ENCODE data around the gene IRF2BPL.

IRF2BPL gene

GRCh38 chr14:77036484-77037214 is 8.1 kb upstream of the IRF2BPL start:
- no peaks in the 10 kb centered on the region for H3K9me3 Mint-ChIP-seq
- no peak for DNase-seq
- H3K36me3 Mint-ChIP-seq: peaks cover 1% of the 10 kb centered on the region
- H3K27me3 Mint-ChIP-seq: no peaks in the 10 kb centered on the region
- peak overlapping the region; percentile 100 for H3K27ac Mint-ChIP-seq
- peak overlapping the region; percentile 65 for H3K4me3 Mint-ChIP-seq
- H3K4me1 Mint-ChIP-seq: peaks cover 92% of the 10 kb centered on the region
- CTCF ChIA-PET: interaction anchor here (0.8 to 6.4 kb wide), 3 partner anchors 9 to 123 kb away, joined by 3 to 46 read pairs (median 8); no protein-coding TSS in a partner anchor

DNA sequence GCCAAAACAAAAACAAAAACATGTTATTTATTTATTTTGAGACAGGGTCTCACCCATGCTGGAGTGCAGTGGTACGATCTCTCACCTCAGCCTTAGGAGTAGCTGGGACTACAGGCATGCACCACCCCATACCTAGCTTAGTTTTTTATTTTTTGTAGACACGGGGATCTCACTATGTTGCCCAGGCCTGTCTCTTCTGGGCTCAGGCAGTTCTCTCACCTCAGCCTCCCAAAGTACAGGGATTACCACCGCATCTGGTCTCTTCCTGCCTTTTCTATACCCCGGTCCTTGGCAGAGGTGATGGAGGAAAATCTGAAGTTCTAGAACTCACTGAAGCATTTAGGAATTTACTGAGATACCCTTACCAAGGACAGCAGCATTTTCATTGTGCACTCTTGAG is 6.8 kb upstream of the IRF2BPL start:
- H3K27ac Mint-ChIP-seq: peak overlapping the region; percentile 62
- CTCF ChIA-PET: interaction anchor here (0.6 to 6.4 kb wide), 5 partner anchors 18 to 126 kb away, joined by 3 to 46 read pairs (median 3); no protein-coding TSS in a partner anchor
- DNase-seq: no peak

GRCh38 chr14:77033622-77034589 is 5.4 kb upstream of the IRF2BPL start:
- Mint-ChIP-seq H3K4me1 (peaks cover 91% of the 10 kb centered on the region), H3K27me3 (no peaks in the 10 kb centered on the region), H3K4me3 (peak overlapping the region; percentile 86), H3K36me3 (peaks cover 6% of the 10 kb centered on the region), H3K27ac (peak overlapping the region; percentile 92), H3K9me3 (no peaks in the 10 kb centered on the region)
- peak; percentile 84 for DNase-seq
- CTCF ChIA-PET: interaction anchor here (0.8 to 6.4 kb wide), 5 partner anchors 12 to 121 kb away, joined by 3 to 46 read pairs (median 5); no protein-coding TSS in a partner anchor

More for the DNA sequence above, 6.8 kb upstream of the IRF2BPL start:
- no peaks in the 10 kb centered on the region for H3K9me3 Mint-ChIP-seq
- peaks cover 90% of the 10 kb centered on the region for H3K4me1 Mint-ChIP-seq
- H3K4me3 Mint-ChIP-seq: no peak overlapping the region
- H3K27me3 Mint-ChIP-seq: no peaks in the 10 kb centered on the region
- peaks cover 2% of the 10 kb centered on the region for H3K36me3 Mint-ChIP-seq

- peak; percentile 87 for DNase-seq
- Mint-ChIP-seq H3K36me3 (peaks cover 9% of the 10 kb centered on the region), H3K9me3 (no peaks in the 10 kb centered on the region), H3K27me3 (no peaks in the 10 kb centered on the region), H3K27ac (peak overlapping the region; percentile 92), H3K4me1 (peaks cover 86% of the 10 kb centered on the region), H3K4me3 (peak overlapping the region; percentile 86)
- CTCF ChIA-PET: interaction anchor here (0.7 to 6.4 kb wide), 10 partner anchors 9 to 157 kb away, joined by 3 to 46 read pairs (median 4); no protein-coding TSS in a partner anchor
These were observed 4.5 kb upstream of the IRF2BPL start for GRCh38 chr14:77032844-77033621.

GRCh38 chr14:77032491-77032843 is 4.0 kb upstream of the IRF2BPL start:
- Mint-ChIP-seq H3K4me1 (peaks cover 81% of the 10 kb centered on the region), H3K9me3 (no peaks in the 10 kb centered on the region)

DNA sequence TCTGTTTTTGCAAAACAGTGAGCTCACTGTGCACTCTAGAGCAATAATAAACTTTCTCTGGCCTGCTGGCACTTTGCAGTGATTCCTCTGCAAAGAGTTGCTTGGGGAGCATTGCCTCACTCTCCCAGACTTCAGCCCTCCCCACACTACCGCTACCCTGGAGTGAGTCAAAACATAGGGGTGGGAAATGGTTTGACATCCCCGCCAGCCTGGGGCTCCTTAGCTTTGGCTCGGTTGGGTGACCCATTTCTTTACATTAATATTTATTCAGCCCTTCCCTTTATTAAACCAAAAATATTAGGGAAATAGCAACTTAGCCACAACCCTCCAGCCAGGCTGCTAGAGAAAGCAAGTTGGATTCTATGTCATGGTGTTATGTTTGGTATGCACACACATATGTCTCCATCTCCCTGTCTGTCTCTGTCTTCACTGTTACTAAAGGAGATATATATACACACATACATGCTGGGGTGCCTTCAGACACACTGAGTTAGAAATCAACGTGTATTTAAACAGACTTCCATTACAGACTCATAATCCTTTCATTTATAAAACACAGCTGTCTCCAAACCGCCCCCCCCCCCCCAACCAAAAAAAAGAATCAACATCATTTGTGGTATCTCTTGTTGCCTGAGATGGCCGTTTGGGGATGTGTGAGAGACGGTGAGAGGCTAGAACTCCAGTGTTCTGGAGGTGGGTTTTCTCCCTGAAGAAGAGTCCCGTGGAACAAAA is 3.4 kb upstream of the IRF2BPL start:
- Mint-ChIP-seq H3K27ac (peak overlapping the region; percentile 92), H3K4me3 (peak overlapping the region; percentile 86), H3K27me3 (no peaks in the 10 kb centered on the region), H3K4me1 (peaks cover 75% of the 10 kb centered on the region), H3K36me3 (peaks cover 9% of the 10 kb centered on the region), H3K9me3 (no peaks in the 10 kb centered on the region)
- DNase-seq: no peak
- CTCF ChIA-PET: interaction anchor here (0.7 to 6.4 kb wide), 10 partner anchors 8 to 156 kb away, joined by 3 to 46 read pairs (median 6); no protein-coding TSS in a partner anchor

More at GRCh38 chr14:77032491-77032843, 4.0 kb upstream of the IRF2BPL start:
- no peak for DNase-seq
- no peaks in the 10 kb centered on the region for H3K27me3 Mint-ChIP-seq
- H3K4me3 Mint-ChIP-seq: peak overlapping the region; percentile 86
- peak overlapping the region; percentile 92 for H3K27ac Mint-ChIP-seq
- CTCF ChIA-PET: interaction anchor here (0.7 to 6.4 kb wide), 9 partner anchors 8 to 157 kb away, joined by 3 to 46 read pairs (median 4); no protein-coding TSS in a partner anchor
- H3K36me3 Mint-ChIP-seq: peaks cover 9% of the 10 kb centered on the region

GRCh38 chr14:77027538-77028383 is 747 bp downstream of the IRF2BPL start:
- CTCF ChIA-PET: interaction anchor here (0.8 to 4.5 kb wide), 14 partner anchors 13 to 115 kb away, joined by 3 to 22 read pairs (median 4); no protein-coding TSS in a partner anchor
- peak overlapping the region; percentile 97 for H3K27ac Mint-ChIP-seq
- H3K4me1 Mint-ChIP-seq: peaks cover 74% of the 10 kb centered on the region
- H3K36me3 Mint-ChIP-seq: peaks cover 34% of the 10 kb centered on the region
- peak; percentile 75 for DNase-seq
- peak overlapping the region; percentile 93 for H3K4me3 Mint-ChIP-seq
- no peaks in the 10 kb centered on the region for H3K27me3 Mint-ChIP-seq
- no peaks in the 10 kb centered on the region for H3K9me3 Mint-ChIP-seq

- CTCF ChIA-PET: interaction anchor here (0.9 to 4.5 kb wide), 9 partner anchors 14 to 114 kb away, joined by 3 to 22 read pairs (median 4); no protein-coding TSS in a partner anchor
- Mint-ChIP-seq H3K27me3 (no peaks in the 10 kb centered on the region), H3K4me3 (peak overlapping the region; percentile 93), H3K27ac (peak overlapping the region; percentile 97), H3K9me3 (no peaks in the 10 kb centered on the region), H3K4me1 (peaks cover 74% of the 10 kb centered on the region), H3K36me3 (peaks cover 38% of the 10 kb centered on the region)
- DNase-seq: peak; percentile 63
These were observed 1.5 kb downstream of the IRF2BPL start for GRCh38 chr14:77026930-77027537.

GRCh38 chr14:77026166-77026929 is 2.2 kb downstream of the IRF2BPL start:
- CTCF ChIA-PET: interaction anchor here (0.9 to 3.2 kb wide), 4 partner anchors 42 to 114 kb away, joined by 4 to 14 read pairs (median 9); no protein-coding TSS in a partner anchor
- Mint-ChIP-seq H3K4me1 (peaks cover 74% of the 10 kb centered on the region), H3K27me3 (no peaks in the 10 kb centered on the region), H3K27ac (peak overlapping the region; percentile 82), H3K4me3 (peak overlapping the region; percentile 75), H3K9me3 (no peaks in the 10 kb centered on the region), H3K36me3 (peaks cover 38% of the 10 kb centered on the region)
- no peak for DNase-seq

GRCh38 chr14:77025744-77026165 is 2.8 kb downstream of the IRF2BPL start:
- no peaks in the 10 kb centered on the region for H3K9me3 Mint-ChIP-seq
- DNase-seq: no peak
- H3K4me1 Mint-ChIP-seq: peaks cover 71% of the 10 kb centered on the region
- no peak overlapping the region for H3K27ac Mint-ChIP-seq
- H3K4me3 Mint-ChIP-seq: peak overlapping the region; percentile 64
- H3K27me3 Mint-ChIP-seq: no peaks in the 10 kb centered on the region
- CTCF ChIA-PET: interaction anchor here (2.1 to 3.2 kb wide), 2 partner anchors 27 to 113 kb away, joined by 6 to 13 read pairs; no protein-coding TSS in a partner anchor
- H3K36me3 Mint-ChIP-seq: peaks cover 36% of the 10 kb centered on the region

DNA sequence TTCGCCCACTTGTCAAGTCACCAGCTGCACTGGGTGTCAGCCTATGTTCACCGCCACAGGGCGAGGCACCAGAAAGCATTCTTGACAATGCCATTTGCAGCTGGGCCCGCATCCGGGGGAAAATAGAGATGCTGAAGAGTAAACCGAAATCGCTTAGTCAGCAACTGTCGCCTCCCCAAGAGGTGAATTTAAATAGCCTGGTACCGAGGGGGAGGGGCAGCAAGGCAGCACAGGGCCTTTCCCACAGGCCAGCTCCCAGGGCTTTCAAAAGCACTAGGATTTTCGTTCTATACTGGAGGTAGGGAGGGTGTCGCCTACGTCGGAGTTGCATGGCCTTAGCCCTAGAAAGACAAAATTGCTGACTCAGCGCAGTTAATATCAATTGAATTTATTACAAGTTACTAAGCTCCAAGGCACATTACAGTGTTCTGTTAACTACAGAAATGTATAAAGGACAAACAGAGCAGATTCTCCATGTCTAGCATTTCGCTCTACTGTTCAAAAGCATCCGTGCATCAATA is 4.3 kb downstream of the IRF2BPL start:
- H3K36me3 Mint-ChIP-seq: peaks cover 34% of the 10 kb centered on the region
- H3K4me1 Mint-ChIP-seq: peaks cover 60% of the 10 kb centered on the region
- CTCF ChIA-PET: interaction anchor here (0.7 to 4.1 kb wide), 16 partner anchors 8 to 148 kb away, joined by 3 to 32 read pairs (median 4); no protein-coding TSS in a partner anchor
- peak overlapping the region; percentile 83 for H3K27ac Mint-ChIP-seq
- peak overlapping the region; percentile 58 for H3K4me3 Mint-ChIP-seq
- peak; percentile 82 for DNase-seq
- H3K27me3 Mint-ChIP-seq: no peaks in the 10 kb centered on the region
- H3K9me3 Mint-ChIP-seq: no peaks in the 10 kb centered on the region

Data from activated naive CD4-positive, alpha-beta T cell treated with anti-CD3 and anti-CD28 coated beads, Interleukin-2, amount 10 ng/mL, durations not matched to agents 7 days and 5 days (primary cell).